ENCODE data around the gene SORCS2.

The SORCS2 gene

DNA sequence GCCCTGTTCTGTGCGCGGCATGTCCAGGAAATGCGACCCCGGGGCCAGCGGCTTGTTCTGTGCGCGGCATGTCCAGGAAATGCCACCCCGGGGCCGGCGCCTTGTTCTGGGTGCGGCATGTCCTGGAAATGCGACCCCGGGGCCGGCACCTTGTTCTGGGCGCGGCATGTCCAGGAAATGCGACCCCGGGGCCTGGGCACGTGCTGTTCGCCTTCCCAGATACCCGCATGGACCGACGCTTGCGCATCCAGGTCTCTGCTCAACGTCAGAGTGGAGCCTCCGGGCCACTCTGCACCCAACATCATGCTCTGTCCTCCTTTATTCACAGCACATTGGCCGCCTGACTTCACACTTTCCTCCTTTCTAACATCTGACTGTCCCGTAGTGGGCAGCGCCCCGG is 318.2 kb downstream of the SORCS2 start:
- DNase-seq (ENCODE audit: low read depth), result no peak

DNA sequence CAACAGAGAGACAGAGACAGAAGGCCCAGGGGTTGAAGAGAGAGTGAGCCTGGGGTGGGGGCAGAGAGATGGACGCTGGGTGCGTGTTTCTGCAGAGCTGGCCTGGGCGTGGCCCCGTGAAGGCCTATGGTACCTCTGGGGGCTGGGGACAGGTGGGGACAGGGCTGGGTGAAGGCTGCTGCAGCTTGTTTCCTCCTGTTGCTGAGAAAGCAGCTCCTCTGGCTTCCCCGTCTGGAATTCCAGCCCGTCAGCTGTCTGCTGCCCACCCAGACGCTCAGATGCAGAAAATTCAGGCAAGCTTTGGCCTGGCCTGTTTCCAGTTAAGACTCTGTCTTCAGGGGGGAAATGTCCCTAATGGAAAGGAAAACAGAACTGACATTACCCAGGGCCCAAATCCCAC is 319.2 kb downstream of the SORCS2 start:
- DNase-seq (ENCODE audit: low read depth), result no peak

GRCh38 chr4:7512428-7512827 is 320.1 kb downstream of the SORCS2 start:
- no peak for DNase-seq (ENCODE audit: low read depth)

- DNase-seq (ENCODE audit: low read depth), result no peak
Observed at GRCh38 chr4:7512946-7513345, 320.6 kb downstream of the SORCS2 start.

DNA sequence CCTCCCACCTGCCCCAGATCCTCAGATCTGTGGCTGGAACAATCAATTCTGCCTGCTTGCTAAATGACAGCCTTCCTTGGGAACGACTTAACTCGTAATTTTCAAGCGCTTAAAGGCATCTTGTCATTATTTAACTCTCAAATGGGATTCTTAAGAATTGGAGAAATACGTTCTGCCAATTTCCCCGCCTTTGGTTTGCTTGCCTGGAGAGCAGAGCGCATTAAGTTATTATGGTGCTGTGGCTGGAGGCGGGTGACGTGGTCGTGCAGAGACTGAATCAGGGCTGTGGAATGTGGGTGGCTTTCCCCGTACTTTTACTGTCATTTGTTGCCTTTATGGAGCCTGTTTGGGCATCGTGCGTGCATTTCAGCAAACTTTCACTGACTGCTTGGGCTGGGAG is 321.3 kb downstream of the SORCS2 start:
- no peak for DNase-seq (ENCODE audit: low read depth)

DNA sequence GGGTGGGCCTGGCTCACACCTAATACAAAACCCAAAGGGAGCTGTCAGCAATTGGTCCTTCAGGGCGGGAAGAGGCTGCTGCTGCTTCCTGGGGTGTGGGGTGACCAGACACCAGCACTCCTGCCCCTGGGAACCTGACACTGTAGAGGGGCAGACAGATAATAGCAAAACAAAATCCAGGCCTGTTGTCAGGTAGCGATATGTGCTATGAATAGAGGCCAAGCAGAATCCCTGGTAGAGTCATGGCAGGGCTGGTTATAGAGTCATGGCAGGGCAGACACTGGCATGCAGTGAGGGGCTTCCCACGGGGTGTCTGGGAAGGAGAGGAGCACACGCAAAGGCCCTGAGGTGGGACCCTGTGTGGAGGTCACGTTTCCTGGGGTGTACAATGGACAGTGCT is 321.9 kb downstream of the SORCS2 start:
- no peak for DNase-seq (ENCODE audit: low read depth)

GRCh38 chr4:7514789-7515188 is 322.5 kb downstream of the SORCS2 start:
- no peak for DNase-seq (ENCODE audit: low read depth)

GRCh38 chr4:7515390-7515902 is 323.1 kb downstream of the SORCS2 start:
- no peak for DNase-seq (ENCODE audit: low read depth)

GRCh38 chr4:7516096-7516772 is 323.9 kb downstream of the SORCS2 start:
- DNase-seq (ENCODE audit: low read depth), result no peak

DNA sequence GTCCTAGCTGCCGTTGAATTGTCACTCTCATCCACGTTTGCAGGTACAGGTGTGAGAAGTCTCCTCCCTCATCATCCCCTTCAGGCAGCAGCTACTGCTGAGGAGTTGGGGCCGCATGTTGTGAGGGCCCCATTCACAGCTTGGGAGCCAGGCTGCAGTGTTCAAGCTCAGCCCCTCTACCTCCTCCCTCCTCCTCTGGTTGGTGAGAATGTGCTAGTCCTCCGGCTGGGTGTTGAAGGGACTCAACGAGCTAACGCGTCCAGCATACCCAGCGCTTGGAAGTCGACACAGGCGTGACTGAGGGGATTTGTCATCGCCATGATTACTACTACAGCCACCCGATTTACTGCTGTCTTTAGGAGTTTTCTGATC is 324.4 kb downstream of the SORCS2 start:
- DNase-seq (ENCODE audit: low read depth), result no peak

GRCh38 chr4:7518871-7519637 is 326.7 kb downstream of the SORCS2 start:
- no peak for DNase-seq (ENCODE audit: low read depth)

- no peak for DNase-seq (ENCODE audit: low read depth)
Observed at GRCh38 chr4:7519638-7520376, 327.5 kb downstream of the SORCS2 start.

DNA sequence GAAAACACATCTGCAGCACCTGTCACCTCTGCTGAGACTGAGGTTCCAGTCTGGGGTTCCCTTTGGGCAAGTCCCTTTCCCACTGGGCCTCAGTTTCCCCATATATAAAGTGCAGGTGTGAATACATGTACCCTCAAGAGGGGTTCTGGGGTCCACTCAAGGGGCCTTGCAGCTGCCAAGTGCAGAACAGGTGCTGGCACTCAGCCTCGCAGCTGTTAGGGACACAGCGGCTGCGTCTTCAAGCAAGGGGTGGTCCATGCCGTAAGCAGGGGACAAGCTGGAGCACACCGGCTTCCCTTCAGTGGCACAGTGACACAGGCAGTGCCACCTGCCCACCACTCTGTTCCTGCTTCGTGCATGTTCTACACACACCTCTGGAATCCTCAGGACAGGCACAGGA is 329.3 kb downstream of the SORCS2 start:
- no peak for DNase-seq (ENCODE audit: low read depth)

DNA sequence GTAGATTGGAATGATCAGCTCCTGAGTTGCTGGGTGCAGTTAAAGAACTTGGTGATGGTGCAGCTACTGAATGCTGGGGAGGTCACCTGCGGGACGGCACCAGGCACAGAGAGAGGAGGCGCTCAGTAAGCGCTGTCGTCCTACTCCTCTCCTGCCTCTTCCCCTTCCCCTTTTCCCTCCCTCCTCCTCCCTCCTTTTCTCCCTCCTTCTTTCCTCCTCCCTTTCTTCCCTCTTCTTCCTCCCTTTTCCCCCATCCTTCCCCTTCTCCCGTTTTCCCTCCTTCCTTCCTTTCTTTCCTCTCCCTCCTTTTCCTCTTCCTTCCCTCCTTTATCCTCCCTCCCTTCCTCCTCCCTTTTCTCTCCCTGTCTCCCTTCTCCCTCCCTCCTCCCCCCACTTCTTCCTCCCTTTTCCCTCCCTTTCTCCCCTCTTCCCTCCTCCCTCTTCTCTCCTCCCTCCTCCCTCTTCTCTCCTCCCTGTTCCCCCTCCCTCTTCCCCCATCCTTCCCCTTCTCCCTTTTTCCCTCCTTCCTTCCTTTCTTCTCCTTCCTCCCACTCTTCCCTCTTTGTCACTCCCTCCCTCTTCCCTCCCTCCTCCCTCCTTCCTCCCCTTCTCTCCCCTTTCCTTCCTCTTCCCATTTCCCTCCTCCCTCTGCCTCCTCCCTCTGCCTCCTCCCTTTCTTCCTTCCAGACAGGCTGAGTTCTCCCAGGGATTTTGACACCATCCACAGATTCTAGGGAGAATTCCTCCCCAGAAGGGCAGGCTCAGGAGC is 330.3 kb downstream of the SORCS2 start:
- no peak for DNase-seq (ENCODE audit: low read depth)

DNA sequence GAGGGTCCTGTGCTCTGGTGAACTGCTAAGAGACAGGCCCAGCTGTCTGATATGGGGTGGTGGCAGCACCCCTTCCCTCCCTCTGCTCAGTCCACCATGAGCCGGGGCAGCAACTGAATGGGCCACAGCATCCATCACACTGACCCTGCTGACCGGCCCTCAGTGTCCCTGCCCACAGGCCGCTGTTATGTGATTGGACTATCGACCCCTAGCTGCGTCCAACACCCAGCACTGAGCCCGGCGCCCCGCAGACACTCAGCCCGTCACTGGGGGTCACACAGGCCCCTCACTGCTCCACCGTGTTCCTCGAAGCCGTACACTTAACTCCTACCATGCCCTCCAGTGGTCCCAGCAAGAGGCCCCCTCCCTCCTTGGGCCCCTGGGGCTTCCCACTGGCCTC is 331.2 kb downstream of the SORCS2 start:
- DNase-seq (ENCODE audit: low read depth), result no peak

GRCh38 chr4:7524064-7524682 is 331.8 kb downstream of the SORCS2 start:
- no peak for DNase-seq (ENCODE audit: low read depth)

- no peak for DNase-seq (ENCODE audit: low read depth)
Observed at GRCh38 chr4:7524843-7525242, 332.5 kb downstream of the SORCS2 start.

- no peak for DNase-seq (ENCODE audit: low read depth)
Observed at GRCh38 chr4:7526491-7526890, 334.2 kb downstream of the SORCS2 start.

GRCh38 chr4:7526929-7527535 is 334.7 kb downstream of the SORCS2 start:
- no peak for DNase-seq (ENCODE audit: low read depth)

DNA sequence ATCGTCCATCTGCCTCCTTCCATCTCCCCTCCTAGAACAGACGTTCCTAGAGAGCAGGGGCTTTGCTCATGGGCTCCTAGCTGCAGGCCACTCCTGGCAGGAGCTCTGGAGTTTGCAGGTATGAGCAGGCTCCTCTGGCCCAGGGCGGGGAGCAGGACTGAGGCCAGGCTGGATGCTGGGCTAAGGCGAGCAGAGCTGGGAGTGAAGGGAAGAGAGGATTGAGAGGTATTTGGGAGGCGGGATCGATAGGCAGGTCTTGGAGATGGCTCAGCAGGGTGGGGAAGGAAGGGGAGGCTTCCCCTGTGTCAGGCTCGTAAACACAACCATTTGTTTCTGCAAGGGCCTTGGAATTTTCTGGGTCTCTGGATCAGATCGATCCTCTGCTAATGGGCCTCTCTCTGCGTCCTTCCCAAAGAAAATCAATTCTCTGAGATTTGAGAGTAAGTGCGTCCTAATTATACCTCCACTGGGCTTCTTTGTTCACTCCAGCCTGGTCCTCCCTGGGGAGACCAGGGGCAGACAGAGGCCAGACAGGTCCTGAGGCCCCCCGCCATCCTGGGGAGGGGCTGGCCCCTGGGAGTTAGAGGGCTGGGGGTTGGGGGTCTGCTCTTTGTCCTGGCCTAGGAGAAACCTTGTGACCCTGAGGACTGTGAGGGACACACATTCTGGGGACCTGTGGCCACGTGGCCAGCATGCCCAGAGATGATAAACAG is 337.2 kb downstream of the SORCS2 start:
- no peak for DNase-seq (ENCODE audit: low read depth)

DNA sequence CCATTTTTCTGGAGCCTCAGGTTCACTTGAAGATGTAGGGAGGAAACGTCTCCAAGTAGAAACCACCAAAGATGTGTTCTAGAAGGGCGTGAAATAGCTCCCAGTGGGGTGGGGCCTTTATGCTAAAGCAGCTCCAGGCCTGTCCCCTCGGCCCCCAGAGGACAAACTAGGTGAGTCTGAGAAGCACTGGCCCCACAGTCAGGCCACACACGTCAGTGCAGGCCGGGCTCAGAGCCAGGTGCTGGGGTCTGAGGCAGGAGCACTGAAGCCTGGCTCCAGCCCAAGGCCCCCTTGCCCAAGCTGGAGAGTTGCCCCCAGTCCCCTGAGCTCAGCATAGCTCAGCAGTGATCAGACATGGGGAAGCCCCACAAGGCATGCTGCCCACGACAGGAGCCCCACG is 337.7 kb downstream of the SORCS2 start:
- no peak for DNase-seq (ENCODE audit: low read depth)
